Testis (tissue), 3 donors: Measurements from ENCODE around the gene PCDHGB1. TPM values are rescaled to one million over a fixed set of nuclear protein-coding genes. Genes with fewer than 3 reads are reported as not detected.
"Not testable (repeated sequence)": the region's sequence is repeated elsewhere in the genome, so short reads cannot be mapped to it uniquely, and the experiment has no call there.

ENCODE experiments used
- DNase-seq: peaks from one replicate; pipeline ENCODE4 v3.0.0-alpha.2; 2019
- H3K27ac ChIP-seq, 2 donors: fragments of 200-600 bp; sonication (generic); one replicate each; pipeline ENCODE4 v1.5.1; 2019
- H3K27me3 ChIP-seq: fragments of 200-600 bp; sonication (generic); one replicate; pipeline ENCODE4 v1.5.1; 2019
- H3K36me3 ChIP-seq: fragments of 200-600 bp; sonication (generic); one replicate; pipeline ENCODE4 v1.5.1; 2017; ENCODE audit warnings: low read depth; ENCODE audit errors: missing control alignments
- H3K4me1 ChIP-seq: fragments of 200-600 bp; sonication (generic); one replicate; pipeline ENCODE4 v1.5.1; 2019
- H3K4me3 ChIP-seq, 2 donors: fragments of 200-600 bp; sonication (generic); one replicate each; pipeline ENCODE4 v1.5.1; 2017 to 2019
- H3K9me3 ChIP-seq: fragments of 200-600 bp; sonication (generic); one replicate; pipeline ENCODE4 v1.5.1; 2017
- POLR2A ChIP-seq: fragments of 450-650 bp; IDR thresholded peaks from one replicate; pipeline ENCODE4 v1.6.1; 2017; ENCODE audit warnings: antibody characterized with exemption, mild to moderate bottlenecking, moderate library complexity
- WGBS, 2 donors: methylation state at CpG; one replicate each; pipeline ENCODE4 v1.1.5; 2018; 5-methylcytosine and 5-hydroxymethylcytosine counted together
- intact Hi-C: fragments of 100-400 bp; cut with DNase I; formaldehyde crosslinking; loops from one replicate; pipeline ENCODE4 v1.15.1; 2023; ENCODE audit warnings: low total_unique reads
- polyA plus RNA-seq: library from polyadenylated mRNA; stranded (reverse); fragments of 350-450 nt; fragmentation: Illumina TruSeq; extraction: RNeasy Lipid Tissue Mini Kit (QIAGEN cat#74804); gene quantifications from one replicate; pipeline ENCODE4 v1.2.3, GENCODE V29; 2014; ENCODE audit warnings: low read depth, low replicate concordance; ENCODE audit not compliant: insufficient read depth
- total RNA-seq, 2 donors: library from RNA; depleted of rRNA; stranded (reverse); fragments of >200 nt; gene quantifications; one replicate each; pipeline ENCODE4 v1.2.3, GENCODE V29; 2016
- TF ChIP-seq, protein P1 (sequence below), 3 experiments: fragments of 450-650 bp in 2 of 3; fragments of 200-600 bp in 1 of 3; sonication (generic) in 1 of 3; IDR thresholded peaks; one replicate each; pipeline ENCODE4 v1.5.1; 2016 to 2019; ENCODE audit warnings: antibody characterized with exemption in 3 of 3, mild to moderate bottlenecking in 2 of 3, moderate library complexity in 1 of 3

Gene PCDHGB1
- total and polyA plus RNA-seq, 3 donors from 2014 or later = 0.92 to 16.4 (median 12.5) TPM

GRCh38 chr5:141374627-141375026 lies 24.7 kb downstream of the PCDHGB1 start:
- H3K4me1 ChIP-seq = no peaks in the 10 kb centered on the region
- H3K9me3 ChIP-seq = no peaks in the 10 kb centered on the region
- 48% methylated on average over 12 to 14 of the region's 14 CpGs for WGBS, 2 donors
- DNase-seq = no peak
- no peak for TF ChIP-seq POLR2A
- TF ChIP-seq, protein P1, sequence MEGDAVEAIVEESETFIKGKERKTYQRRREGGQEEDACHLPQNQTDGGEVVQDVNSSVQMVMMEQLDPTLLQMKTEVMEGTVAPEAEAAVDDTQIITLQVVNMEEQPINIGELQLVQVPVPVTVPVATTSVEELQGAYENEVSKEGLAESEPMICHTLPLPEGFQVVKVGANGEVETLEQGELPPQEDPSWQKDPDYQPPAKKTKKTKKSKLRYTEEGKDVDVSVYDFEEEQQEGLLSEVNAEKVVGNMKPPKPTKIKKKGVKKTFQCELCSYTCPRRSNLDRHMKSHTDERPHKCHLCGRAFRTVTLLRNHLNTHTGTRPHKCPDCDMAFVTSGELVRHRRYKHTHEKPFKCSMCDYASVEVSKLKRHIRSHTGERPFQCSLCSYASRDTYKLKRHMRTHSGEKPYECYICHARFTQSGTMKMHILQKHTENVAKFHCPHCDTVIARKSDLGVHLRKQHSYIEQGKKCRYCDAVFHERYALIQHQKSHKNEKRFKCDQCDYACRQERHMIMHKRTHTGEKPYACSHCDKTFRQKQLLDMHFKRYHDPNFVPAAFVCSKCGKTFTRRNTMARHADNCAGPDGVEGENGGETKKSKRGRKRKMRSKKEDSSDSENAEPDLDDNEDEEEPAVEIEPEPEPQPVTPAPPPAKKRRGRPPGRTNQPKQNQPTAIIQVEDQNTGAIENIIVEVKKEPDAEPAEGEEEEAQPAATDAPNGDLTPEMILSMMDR (IDR thresholded peaks at IDR 0.05) = no peak
- no peaks in the 10 kb centered on the region for H3K27me3 ChIP-seq
- intact Hi-C loops = no loop called here
- H3K4me3 ChIP-seq = no peak overlapping the region
- H3K27ac ChIP-seq = no peak overlapping the region
- H3K36me3 ChIP-seq = no peaks in the 10 kb centered on the region

- H3K27me3 ChIP-seq, intact Hi-C loops, H3K27ac ChIP-seq, H3K4me3 ChIP-seq, H3K36me3 ChIP-seq, H3K9me3 ChIP-seq, H3K4me1 ChIP-seq: not testable (repeated sequence)
- 44% methylated on average over 38 of the region's 48 CpGs; no CpG with 5 or more reads in 1 of the 2 donors for WGBS, 2 donors
- peak; percentile 65 for DNase-seq
Measured at GRCh38 chr5:141375444-141376155, 25.7 kb downstream of the PCDHGB1 start.

GRCh38 chr5:141382469-141383294 lies 32.8 kb downstream of the PCDHGB1 start, which contains the start of gene PCDHGA7:
PCDHGA7 (plus strand) TSS chr5:141382742; CDS start chr5:141382900, 158 bp downstream.
- no peaks in the 10 kb centered on the region for H3K36me3 ChIP-seq
- intact Hi-C loops = no loop called here
- H3K4me1 ChIP-seq = no peaks in the 10 kb centered on the region
- H3K4me3 ChIP-seq = peak within 1 kb of the TSS; percentile 16 to 48
- H3K27me3 ChIP-seq = no peaks in the 10 kb centered on the region
- H3K9me3 ChIP-seq = no peaks in the 10 kb centered on the region
- no peak within 1 kb of the TSS for H3K27ac ChIP-seq
- no peak for TF ChIP-seq POLR2A
- TF ChIP-seq, protein P1 (IDR thresholded peaks at IDR 0.05) = peak in 1 of 3 experiments; percentile 19
- DNase-seq = no peak
- WGBS, 2 donors = 9% methylated on average over 22 to 37 of the region's 37 CpGs

- 24 to 32% methylated on average over 20 to 21 of the region's 21 CpGs for WGBS, 2 donors
- intact Hi-C loops = no loop called here
- TF ChIP-seq, protein P1 (IDR thresholded peaks at IDR 0.05) = no peak
- TF ChIP-seq POLR2A = no peak
- Histone ChIP-seq H3K27ac (no peak overlapping the region), H3K4me3 (peak overlapping the region in 1 of 2 donors; percentile 48), H3K27me3 (no peaks in the 10 kb centered on the region), H3K4me1 (no peaks in the 10 kb centered on the region), H3K36me3 (no peaks in the 10 kb centered on the region), H3K9me3 (no peaks in the 10 kb centered on the region)
- DNase-seq = no peak
Measured at GRCh38 chr5:141383345-141383744, 33.4 kb downstream of the PCDHGB1 start.

GRCh38 chr5:141384471-141385267 lies 34.8 kb downstream of the PCDHGB1 start:
- no peaks in the 10 kb centered on the region for H3K4me1 ChIP-seq
- intact Hi-C loops = no loop called here
- WGBS, 2 donors = 32 to 38% methylated on average over 15 to 40 of the region's 43 CpGs
- no peaks in the 10 kb centered on the region for H3K27me3 ChIP-seq
- H3K9me3 ChIP-seq = no peaks in the 10 kb centered on the region
- no peak overlapping the region for H3K27ac ChIP-seq
- no peak overlapping the region for H3K4me3 ChIP-seq
- no peaks in the 10 kb centered on the region for H3K36me3 ChIP-seq
- TF ChIP-seq, protein P1 (IDR thresholded peaks at IDR 0.05) = no peak
- TF ChIP-seq POLR2A = no peak
- no peak for DNase-seq
